SH-SY5Y (cell line): ENCODE measurements around the gene C2CD2L.

Source experiments
- GATA2 ChIP-seq: IDR thresholded peaks from 2 replicates; pipeline ENCODE4 v1.6.1; 2011; ENCODE audit warnings: mild to moderate bottlenecking, low read depth, low read length
- GATA3 ChIP-seq: IDR thresholded peaks from 2 replicates; pipeline ENCODE4 v1.6.1; 2011; ENCODE audit warnings: low read depth, mild to moderate bottlenecking, low read length, moderate library complexity

Gene C2CD2L

GRCh38 chr11:119101759-119102423 is 5.3 kb upstream of the C2CD2L start, which contains the start of gene DPAGT1:
Gene DPAGT1 (minus strand): TSS chr11:119101853. CDS start chr11:119101655, 198 bp downstream.
- TF ChIP-seq GATA3: no peak
- TF ChIP-seq GATA2: 0 out of 2 replicates have a peak, but pooled peaks have one; percentile 10

GRCh38 chr11:119103793-119104192 is 3.4 kb upstream of the C2CD2L start:
- no peak for TF ChIP-seq GATA3
- no peak for TF ChIP-seq GATA2

- no peak for TF ChIP-seq GATA3
- no peak for TF ChIP-seq GATA2
These were observed 498 bp downstream of the C2CD2L start for GRCh38 chr11:119107538-119108145.

GRCh38 chr11:119108146-119108856 is 1.2 kb downstream of the C2CD2L start:
- TF ChIP-seq GATA3 (no peak), GATA2 (no peak)

- TF ChIP-seq GATA2 (no peak), GATA3 (no peak)
These were observed 1.7 kb downstream of the C2CD2L start for GRCh38 chr11:119108857-119109221.

GRCh38 chr11:119109843-119110242 is 2.7 kb downstream of the C2CD2L start:
- TF ChIP-seq GATA3 (no peak), GATA2 (no peak)

- TF ChIP-seq GATA2: no peak
- no peak for TF ChIP-seq GATA3
These were observed 3.3 kb downstream of the C2CD2L start for GRCh38 chr11:119110439-119110838.

GRCh38 chr11:119111361-119111925 is 4.3 kb downstream of the C2CD2L start:
- TF ChIP-seq GATA2 (no peak), GATA3 (no peak)

- TF ChIP-seq GATA2 (no peak), GATA3 (no peak)
These were observed 5.3 kb downstream of the C2CD2L start for GRCh38 chr11:119112314-119113020.

GRCh38 chr11:119113716-119114115 is 6.6 kb downstream of the C2CD2L start:
- TF ChIP-seq GATA3: no peak
- TF ChIP-seq GATA2: no peak

GRCh38 chr11:119114351-119114750 is 7.2 kb downstream of the C2CD2L start:
- no peak for TF ChIP-seq GATA2
- TF ChIP-seq GATA3: no peak

GRCh38 chr11:119115484-119116234 is 8.5 kb downstream of the C2CD2L start:
- TF ChIP-seq GATA2 (no peak), GATA3 (no peak)

GRCh38 chr11:119116235-119116594 is 9.1 kb downstream of the C2CD2L start:
- TF ChIP-seq GATA2: no peak
